Gastrocnemius medialis (tissue), 4 donors: ENCODE measurements around the gene GIPC1.

Source experiments
- POLR2A ChIP-seq, 2 donors: fragments of 450-650 bp; IDR thresholded peaks; one replicate each; pipeline ENCODE4 v1.6.1; 2017; ENCODE audit warnings: antibody characterized with exemption in 2 of 2, mild to moderate bottlenecking in 2 of 2, moderate library complexity in 2 of 2
- TF ChIP-seq, protein P1 (sequence below), 5 experiments: fragments of 450-650 bp in 3 of 5; fragments of 200-600 bp in 2 of 5; sonication (generic) in 2 of 5; IDR thresholded peaks in 4 of 5; conservative IDR thresholded peaks in 1 of 5; 1 replicate in 4 of 5; 2 replicates in 1 of 5; pipeline ENCODE4 v1.5.1; 2016 to 2019; ENCODE audit warnings: antibody characterized with exemption in 5 of 5, mild to moderate bottlenecking in 3 of 5, moderate library complexity in 3 of 5

- TF ChIP-seq, protein P1, sequence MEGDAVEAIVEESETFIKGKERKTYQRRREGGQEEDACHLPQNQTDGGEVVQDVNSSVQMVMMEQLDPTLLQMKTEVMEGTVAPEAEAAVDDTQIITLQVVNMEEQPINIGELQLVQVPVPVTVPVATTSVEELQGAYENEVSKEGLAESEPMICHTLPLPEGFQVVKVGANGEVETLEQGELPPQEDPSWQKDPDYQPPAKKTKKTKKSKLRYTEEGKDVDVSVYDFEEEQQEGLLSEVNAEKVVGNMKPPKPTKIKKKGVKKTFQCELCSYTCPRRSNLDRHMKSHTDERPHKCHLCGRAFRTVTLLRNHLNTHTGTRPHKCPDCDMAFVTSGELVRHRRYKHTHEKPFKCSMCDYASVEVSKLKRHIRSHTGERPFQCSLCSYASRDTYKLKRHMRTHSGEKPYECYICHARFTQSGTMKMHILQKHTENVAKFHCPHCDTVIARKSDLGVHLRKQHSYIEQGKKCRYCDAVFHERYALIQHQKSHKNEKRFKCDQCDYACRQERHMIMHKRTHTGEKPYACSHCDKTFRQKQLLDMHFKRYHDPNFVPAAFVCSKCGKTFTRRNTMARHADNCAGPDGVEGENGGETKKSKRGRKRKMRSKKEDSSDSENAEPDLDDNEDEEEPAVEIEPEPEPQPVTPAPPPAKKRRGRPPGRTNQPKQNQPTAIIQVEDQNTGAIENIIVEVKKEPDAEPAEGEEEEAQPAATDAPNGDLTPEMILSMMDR (IDR thresholded peaks at IDR 0.05 in 4 of 5, conservative IDR thresholded peaks at IDR 0.05 in 1 of 5) = no peak
- no peak for TF ChIP-seq POLR2A (IDR thresholded peaks at IDR 0.05)
Observed at GRCh38 chr19:14514215-14514863, 18.4 kb upstream of the GIPC1 start.
